GM12878 (cell line): ENCODE results near the gene COL18A1.

ENCODE experiments used
- CBX3 ChIP-seq: fragments of 200-600 bp; sonication (generic); IDR thresholded peaks from 2 replicates; pipeline ENCODE4 v1.6.1; 2016; ENCODE audit warnings: low read depth, borderline replicate concordance
- CTCF ChIP-seq, 3 experiments: IDR thresholded peaks in 2 of 3; conservative IDR thresholded peaks in 1 of 3; 2 replicates each; pipeline ENCODE4 v1.5.1; 2011; ENCODE audit warnings: low read depth in 3 of 3, low read length in 3 of 3, mild to moderate bottlenecking in 3 of 3, control low read depth in 2 of 3, moderate library complexity in 2 of 3, inconsistent platforms in 1 of 3, mixed read lengths in 1 of 3; ENCODE audit not compliant: control insufficient read depth in 2 of 3, insufficient read depth in 1 of 3; ENCODE audit errors: extremely low read depth in 1 of 3
- NFYB ChIP-seq: IDR thresholded peaks from 2 replicates; pipeline ENCODE4 v1.6.1; 2011; ENCODE audit warnings: low read depth, mild to moderate bottlenecking, low read length, improper control_type of control experiment, moderate library complexity; ENCODE audit not compliant: insufficient read depth

GRCh38 chr21:45506241-45506817 lies 101.4 kb downstream of the COL18A1 start:
- TF ChIP-seq CTCF (IDR thresholded peaks at IDR 0.05 in 2 of 3, conservative IDR thresholded peaks at IDR 0.05 in 1 of 3; ENCODE audit: control insufficient read depth in 2 of 3, extremely low read depth in 1 of 3, insufficient read depth in 1 of 3, low read depth in 3 of 3, low read length in 3 of 3) (no peak), NFYB (no peak), CBX3 (no peak)
